H1 (cell line): ENCODE measurements around the gene PRPF38A.

ENCODE experiments used
- HDAC2 ChIP-seq, 2 experiments: fragments of 300-600 bp in 1 of 2; sonication (generic) in 1 of 2; IDR thresholded peaks; 2 replicates each; pipeline ENCODE4 v1.6.1; 2011 to 2012; ENCODE audit warnings: low read depth in 2 of 2, low read length in 2 of 2, mild to moderate bottlenecking in 2 of 2, moderate library complexity in 2 of 2, borderline replicate concordance in 1 of 2, inconsistent platforms in 1 of 2
- NRF1 ChIP-seq: IDR thresholded peaks from 2 replicates; pipeline ENCODE4 v1.6.1; 2011; ENCODE audit warnings: mild to moderate bottlenecking, low read depth, low read length, improper control_type of control experiment
- POLR2AphosphoS5 ChIP-seq: IDR thresholded peaks from 2 replicates; pipeline ENCODE4 v1.6.1; 2011; ENCODE audit warnings: low read depth, low read length
- TF ChIP-seq, protein P1 (sequence below), 3 experiments: IDR thresholded peaks; 1 replicate in 2 of 3; 2 replicates in 1 of 3; pipeline versions ENCODE4 v1.5.1 to v1.6.1; 2011; ENCODE audit warnings: low read length in 3 of 3, mild to moderate bottlenecking in 3 of 3, inconsistent platforms in 2 of 3, low read depth in 1 of 3, moderate library complexity in 1 of 3; ENCODE audit not compliant: insufficient read depth in 1 of 3; ENCODE audit errors: control extremely low read depth in 1 of 3

DNA sequence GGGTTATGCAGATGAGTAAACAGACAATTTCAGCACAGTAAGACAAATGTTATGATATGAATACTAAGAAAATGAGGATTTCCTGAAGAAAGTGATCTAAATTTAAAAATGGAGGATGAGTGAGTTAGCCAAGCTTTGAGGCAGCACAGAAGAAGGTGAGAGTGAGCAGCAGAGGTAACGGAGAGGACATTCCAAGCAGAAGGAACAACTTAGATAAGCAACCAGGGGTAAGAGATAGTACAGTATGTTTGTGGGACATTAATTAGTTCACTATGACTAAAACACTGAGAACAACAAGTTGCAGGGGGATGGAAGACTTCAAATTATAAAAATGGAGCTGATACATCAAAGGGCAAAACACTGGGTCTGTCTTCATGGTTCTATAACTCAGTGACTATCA, 22.8 kb downstream of the PRPF38A start:
- TF ChIP-seq, protein P1, sequence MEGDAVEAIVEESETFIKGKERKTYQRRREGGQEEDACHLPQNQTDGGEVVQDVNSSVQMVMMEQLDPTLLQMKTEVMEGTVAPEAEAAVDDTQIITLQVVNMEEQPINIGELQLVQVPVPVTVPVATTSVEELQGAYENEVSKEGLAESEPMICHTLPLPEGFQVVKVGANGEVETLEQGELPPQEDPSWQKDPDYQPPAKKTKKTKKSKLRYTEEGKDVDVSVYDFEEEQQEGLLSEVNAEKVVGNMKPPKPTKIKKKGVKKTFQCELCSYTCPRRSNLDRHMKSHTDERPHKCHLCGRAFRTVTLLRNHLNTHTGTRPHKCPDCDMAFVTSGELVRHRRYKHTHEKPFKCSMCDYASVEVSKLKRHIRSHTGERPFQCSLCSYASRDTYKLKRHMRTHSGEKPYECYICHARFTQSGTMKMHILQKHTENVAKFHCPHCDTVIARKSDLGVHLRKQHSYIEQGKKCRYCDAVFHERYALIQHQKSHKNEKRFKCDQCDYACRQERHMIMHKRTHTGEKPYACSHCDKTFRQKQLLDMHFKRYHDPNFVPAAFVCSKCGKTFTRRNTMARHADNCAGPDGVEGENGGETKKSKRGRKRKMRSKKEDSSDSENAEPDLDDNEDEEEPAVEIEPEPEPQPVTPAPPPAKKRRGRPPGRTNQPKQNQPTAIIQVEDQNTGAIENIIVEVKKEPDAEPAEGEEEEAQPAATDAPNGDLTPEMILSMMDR (IDR thresholded peaks at IDR 0.05; ENCODE audit: control extremely low read depth in 1 of 3, insufficient read depth in 1 of 3, low read depth in 1 of 3, low read length in 3 of 3): no peak
- TF ChIP-seq HDAC2 (IDR thresholded peaks at IDR 0.05; ENCODE audit: borderline replicate concordance in 1 of 2, low read depth in 2 of 2, low read length in 2 of 2) (no peak), POLR2AphosphoS5 (no peak), NRF1 (no peak)
